Peyer's patch (tissue), 4 donors: ENCODE data around the gene MGMT. TPM values are rescaled to one million over a fixed set of nuclear protein-coding genes. Genes with fewer than 3 reads are reported as not detected.

Experiments used
- DNase-seq, 3 donors: peaks; one replicate each; pipeline ENCODE4 v3.0.0-alpha.2; 2017 to 2019
- H3K27ac ChIP-seq, 4 donors: fragments of 200-600 bp; sonication (generic); one replicate each; pipeline ENCODE4 v1.5.1; 2016 to 2019
- H3K27me3 ChIP-seq, 2 donors: fragments of 200-600 bp; sonication (generic); one replicate each; pipeline ENCODE4 v1.5.1; 2019
- H3K36me3 ChIP-seq, 3 donors: fragments of 200-600 bp; sonication (generic); one replicate each; pipeline ENCODE4 v1.5.1; 2016 to 2019
- H3K4me1 ChIP-seq, 4 donors: fragments of 200-600 bp; sonication (generic); one replicate each; pipeline ENCODE4 v1.5.1; 2016 to 2019
- H3K4me3 ChIP-seq, 4 donors: fragments of 200-600 bp; sonication (generic); 1 replicate in 3 of 4; 2 replicates in 1 of 4; pipeline ENCODE4 v1.5.1; 2016 to 2019; ENCODE audit warnings: mild to moderate bottlenecking in 1 of 4
- H3K9me3 ChIP-seq, 4 donors: fragments of 200-600 bp; sonication (generic); one replicate each; pipeline ENCODE4 v1.5.1; 2016 to 2019; ENCODE audit warnings: mild to moderate bottlenecking in 1 of 4
- CTCF ChIP-seq, 6 experiments: fragments of 450-650 bp in 4 of 6; fragments of 200-600 bp in 2 of 6; sonication (generic) in 1 of 6; IDR thresholded peaks; one replicate each; pipeline ENCODE4 v1.5.1; 2017 to 2019; ENCODE audit warnings: antibody characterized with exemption in 6 of 6, mild to moderate bottlenecking in 3 of 6, moderate library complexity in 1 of 6
- POLR2A ChIP-seq, 2 donors: fragments of 450-650 bp; IDR thresholded peaks; one replicate each; pipeline ENCODE4 v1.5.1; 2017; ENCODE audit warnings: antibody characterized with exemption in 2 of 2, mild to moderate bottlenecking in 2 of 2, moderate library complexity in 2 of 2
- total RNA-seq, 4 donors: library from RNA; depleted of rRNA; stranded (reverse); fragments of >200 nt; gene quantifications; one replicate each; pipeline ENCODE4 v1.1.0, GENCODE V29; 2016

The MGMT gene
- total RNA-seq, 4 donors from 2014 or later = 24.5 to 43.7 (median 35.3) TPM

- DNase-seq = no peak
- TF ChIP-seq CTCF (IDR thresholded peaks at IDR 0.05) = no peak
- H3K9me3 ChIP-seq = no peaks in the 10 kb centered on the region
Observed at GRCh38 chr10:129476431-129476830, 9.4 kb downstream of the MGMT start.

DNA sequence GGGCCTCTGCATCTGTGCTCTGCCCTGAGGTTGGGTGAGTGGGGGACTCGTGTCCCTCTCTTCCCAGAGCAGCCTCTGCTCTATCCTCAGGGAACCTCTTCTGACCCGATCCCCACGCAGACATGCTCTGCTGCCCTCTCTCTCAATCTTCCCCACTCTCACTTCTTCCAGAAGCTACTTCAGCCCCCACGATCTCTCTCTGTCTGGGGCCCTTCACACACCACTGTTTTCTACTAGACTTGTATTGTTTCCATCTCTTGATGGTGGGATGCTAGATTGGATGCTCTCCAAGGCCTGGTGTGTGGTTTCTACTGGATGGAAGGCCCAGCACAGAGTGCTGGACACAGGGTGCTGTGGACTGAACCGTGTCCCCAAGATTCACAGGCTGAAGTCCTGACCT, 10.0 kb downstream of the MGMT start:
- Histone ChIP-seq H3K4me3 (no peak overlapping the region), H3K9me3 (no peaks in the 10 kb centered on the region), H3K27ac (no peak overlapping the region), H3K36me3 (no peaks in the 10 kb centered on the region), H3K27me3 (no peaks in the 10 kb centered on the region), H3K4me1 (no peaks in the 10 kb centered on the region)
- TF ChIP-seq POLR2A (IDR thresholded peaks at IDR 0.05) = no peak
- no peak for TF ChIP-seq CTCF (IDR thresholded peaks at IDR 0.05)
- no peak for DNase-seq

More at GRCh38 chr10:129476431-129476830, 9.4 kb downstream of the MGMT start:
- H3K27ac ChIP-seq = no peak overlapping the region
- no peak overlapping the region for H3K4me3 ChIP-seq
- H3K27me3 ChIP-seq = no peaks in the 10 kb centered on the region
- H3K4me1 ChIP-seq = no peaks in the 10 kb centered on the region
- H3K36me3 ChIP-seq = no peaks in the 10 kb centered on the region

DNA sequence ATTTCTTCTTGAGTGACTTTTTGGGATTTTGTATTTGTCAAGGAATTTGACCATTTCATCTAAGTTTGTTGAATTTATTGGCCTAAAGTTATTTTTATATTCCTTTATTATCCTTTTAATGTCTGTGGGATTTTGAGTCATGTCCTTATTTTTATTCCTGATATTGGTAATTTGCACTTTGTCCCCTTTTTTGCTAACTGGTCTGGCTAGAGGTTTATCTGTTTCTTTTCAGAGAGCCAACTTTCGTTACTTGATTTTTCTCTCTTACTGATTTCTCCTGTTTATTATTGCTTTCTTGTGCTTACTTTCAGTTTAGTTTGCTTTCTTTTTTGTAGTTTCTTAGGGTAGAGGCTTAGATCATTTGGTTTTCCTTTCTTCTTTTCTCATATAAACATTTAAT, 14.6 kb downstream of the MGMT start:
- no peaks in the 10 kb centered on the region for H3K4me1 ChIP-seq
- peaks cover 0 to 19% (median 0%) of the 10 kb centered on the region in 4 donors for H3K9me3 ChIP-seq
- TF ChIP-seq CTCF (IDR thresholded peaks at IDR 0.05) (no peak), POLR2A (IDR thresholded peaks at IDR 0.05) (no peak)
- no peak for DNase-seq
- no peaks in the 10 kb centered on the region for H3K27me3 ChIP-seq
- H3K27ac ChIP-seq = no peak overlapping the region
- H3K36me3 ChIP-seq = no peaks in the 10 kb centered on the region
- no peak overlapping the region for H3K4me3 ChIP-seq

DNA sequence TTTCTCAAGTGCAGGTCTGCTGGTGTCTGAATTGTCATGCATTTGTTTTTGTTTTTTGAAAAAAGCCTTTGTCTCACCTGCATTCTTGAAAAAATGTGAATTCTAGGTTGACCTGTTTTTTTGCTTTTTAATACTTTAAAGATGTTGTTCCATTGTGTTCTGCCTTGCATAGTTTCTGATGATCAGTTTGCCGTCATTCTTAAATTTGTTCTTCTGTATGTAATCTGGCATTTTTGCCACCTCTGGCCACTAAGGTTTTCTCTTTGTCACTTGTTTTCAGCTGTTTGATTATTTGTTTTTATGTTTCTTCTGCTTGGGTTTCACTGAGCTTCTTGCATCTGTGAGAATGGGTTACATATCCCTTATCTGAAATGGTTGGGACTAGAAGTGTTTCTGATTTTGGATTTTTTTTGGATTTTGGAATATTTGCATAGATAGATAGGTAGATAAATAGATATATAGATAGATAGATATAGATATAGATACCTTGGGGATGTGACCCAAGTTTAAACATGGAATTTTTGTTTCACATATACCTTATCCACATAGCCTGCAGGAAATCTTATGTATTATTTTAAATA, 16.5 kb downstream of the MGMT start:
- no peak for DNase-seq
- no peaks in the 10 kb centered on the region for H3K36me3 ChIP-seq
- peaks cover 0 to 19% (median 0%) of the 10 kb centered on the region in 4 donors for H3K9me3 ChIP-seq
- TF ChIP-seq CTCF (IDR thresholded peaks at IDR 0.05) (no peak), POLR2A (IDR thresholded peaks at IDR 0.05) (no peak)
- H3K4me3 ChIP-seq = no peak overlapping the region
- H3K27ac ChIP-seq = no peak overlapping the region
- H3K27me3 ChIP-seq = no peaks in the 10 kb centered on the region
- no peaks in the 10 kb centered on the region for H3K4me1 ChIP-seq

DNA sequence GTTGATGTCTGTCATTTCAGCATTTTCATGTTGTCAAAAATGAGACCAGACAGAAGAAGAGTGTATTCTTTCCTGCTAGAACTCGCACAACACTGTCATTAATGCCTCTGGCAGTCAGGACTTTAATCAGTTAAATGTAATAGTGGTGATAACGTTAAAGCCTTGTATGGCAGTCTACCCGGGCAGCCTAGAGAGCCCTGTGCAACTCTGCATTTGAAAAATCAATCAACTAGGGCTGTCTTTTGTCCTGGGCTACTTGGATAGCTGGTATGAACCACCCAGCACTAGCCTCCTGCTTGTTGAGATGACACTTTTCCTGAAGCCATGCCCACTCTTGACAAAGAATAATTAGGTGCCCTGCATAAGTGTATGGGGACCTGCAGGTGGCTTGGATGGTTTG, 19.8 kb downstream of the MGMT start:
- peaks cover 0 to 31% (median 2%) of the 10 kb centered on the region in 4 donors for H3K9me3 ChIP-seq

More for the DNA sequence above, 19.8 kb downstream of the MGMT start:
- no peak for DNase-seq
- Histone ChIP-seq H3K36me3 (no peaks in the 10 kb centered on the region), H3K27ac (no peak overlapping the region), H3K27me3 (no peaks in the 10 kb centered on the region), H3K4me1 (no peaks in the 10 kb centered on the region), H3K4me3 (no peak overlapping the region)
- TF ChIP-seq POLR2A (IDR thresholded peaks at IDR 0.05) = no peak
- TF ChIP-seq CTCF (IDR thresholded peaks at IDR 0.05) = no peak
